ENCODE measurements around the gene DAZAP2. TPM values are rescaled to one million over a fixed set of nuclear protein-coding genes. Genes with fewer than 3 reads are reported as not detected.

The DAZAP2 gene
- total and polyA plus RNA-seq, 2 experiments from 2014 or later = 35.8 to 39.9 TPM

- Histone ChIP-seq H4K20me1 (replicated peaks; ENCODE audit: insufficient read depth) (no peaks in the 10 kb centered on the region), H2AFZ (no peak overlapping the region), H3K27me3 (ENCODE audit: insufficient read depth) (no peaks in the 10 kb centered on the region), H3K36me3 (ENCODE audit: insufficient read depth) (no peaks in the 10 kb centered on the region), H3F3A (replicated peaks; ENCODE audit: low read depth) (no peaks in the 10 kb centered on the region), H3K9me2 (ENCODE audit: insufficient read depth) (no peaks in the 10 kb centered on the region), H3K4me3 (no peak overlapping the region), H3K79me2 (replicated peaks; ENCODE audit: insufficient read depth) (no peaks in the 10 kb centered on the region), H3K4me2 (no peak overlapping the region), H3K4me1 (ENCODE audit: insufficient read depth) (no peaks in the 10 kb centered on the region), H3K27ac (ENCODE audit: low read depth) (no peak overlapping the region)
- H3K9me3 Mint-ChIP-seq = no peaks in the 10 kb centered on the region
- H3K4me3 Mint-ChIP-seq = no peak overlapping the region
- H3K36me3 Mint-ChIP-seq (ENCODE audit: low read depth) = no peaks in the 10 kb centered on the region
- TF ChIP-seq JUNB (IDR thresholded peaks at IDR 0.05; ENCODE audit: unreplicated experiment) = no peak
- TF ChIP-seq EZH2phosphoT487 (IDR thresholded peaks at IDR 0.05; ENCODE audit: unreplicated experiment) = no peak
- no peak for TF ChIP-seq CTCF (conservative IDR thresholded peaks at IDR 0.05; ENCODE audit: low read depth in 2 of 2)
- TF ChIP-seq EZH2 (IDR thresholded peaks at IDR 0.05; ENCODE audit: low read depth, unreplicated experiment) = no peak
- TF ChIP-seq NANOG (IDR thresholded peaks at IDR 0.05; ENCODE audit: borderline replicate concordance) = no peak
- no peak for TF ChIP-seq POLR2AphosphoS5 (IDR thresholded peaks at IDR 0.05; ENCODE audit: low read depth)
- no peak for TF ChIP-seq ZNF331 (CRISPR knock-in tag; IDR thresholded peaks at IDR 0.05; ENCODE audit: low read depth)
- no peak for TF ChIP-seq CREB1 (CRISPR knock-in tag; IDR thresholded peaks at IDR 0.05; ENCODE audit: low read depth)
- no peak for TF ChIP-seq ZNF462 (CRISPR knock-in tag; IDR thresholded peaks at IDR 0.05)
- TF ChIP-seq REST (IDR thresholded peaks at IDR 0.05; ENCODE audit: unreplicated experiment) = no peak
- ATAC-seq = no peak
- peak overlapping the region; percentile 66; the same call in 1 of the 2 replicates for H3K27ac Mint-ChIP-seq
- DNase-seq (ENCODE audit: low spot score) = no peak
- H3K4me1 Mint-ChIP-seq = no peaks in the 10 kb centered on the region; the same call in 2 of the 3 replicates
- peaks cover 9% of the 10 kb centered on the region for H3K27me3 Mint-ChIP-seq (ENCODE audit: insufficient read depth, low read depth, poor library complexity)
These were observed 42.1 kb upstream of the DAZAP2 start for GRCh38 chr12:51196547-51196946.
